Dedifferentiated amniotic fluid mesenchymal stem cell (primary cell): Measurements from ENCODE around the gene RNPS1.
"Not testable (repeated sequence)": the region's sequence is repeated elsewhere in the genome, so short reads cannot be mapped to it uniquely, and the experiment has no call there.

ENCODE experiments used
- DNase-seq: peaks from one replicate; pipeline ENCODE4 v3.0.0-alpha.2; 2016; ENCODE audit errors: extremely low spot score

Gene RNPS1

DNA sequence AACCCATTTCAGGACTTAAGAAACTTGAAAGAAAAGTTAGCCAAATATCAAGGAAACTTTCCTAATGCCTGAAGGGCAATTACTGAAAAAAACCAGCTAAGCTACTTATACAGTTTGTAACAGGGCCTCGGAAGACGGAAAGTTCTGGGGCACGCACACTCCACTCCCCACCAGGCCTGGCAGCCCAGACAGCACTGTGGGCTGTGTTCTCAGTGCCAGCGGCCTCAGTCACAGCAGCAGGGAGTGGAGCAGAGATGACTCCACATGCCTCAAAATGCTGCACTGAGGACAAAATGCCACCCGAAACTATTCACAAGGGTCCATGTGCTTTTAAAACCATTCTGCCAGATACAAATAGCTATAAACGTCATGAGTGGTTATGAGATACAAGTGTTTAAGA lies 10.2 kb downstream of the RNPS1 start:
- DNase-seq: no peak

- DNase-seq: no peak
Measured at GRCh38 chr16:2256531-2257140, 11.3 kb downstream of the RNPS1 start.

- no peak for DNase-seq
Measured at GRCh38 chr16:2253293-2253692, 14.6 kb downstream of the RNPS1 start.

- no peak for DNase-seq
Measured at GRCh38 chr16:2252806-2253148, 15.1 kb downstream of the RNPS1 start.

DNA sequence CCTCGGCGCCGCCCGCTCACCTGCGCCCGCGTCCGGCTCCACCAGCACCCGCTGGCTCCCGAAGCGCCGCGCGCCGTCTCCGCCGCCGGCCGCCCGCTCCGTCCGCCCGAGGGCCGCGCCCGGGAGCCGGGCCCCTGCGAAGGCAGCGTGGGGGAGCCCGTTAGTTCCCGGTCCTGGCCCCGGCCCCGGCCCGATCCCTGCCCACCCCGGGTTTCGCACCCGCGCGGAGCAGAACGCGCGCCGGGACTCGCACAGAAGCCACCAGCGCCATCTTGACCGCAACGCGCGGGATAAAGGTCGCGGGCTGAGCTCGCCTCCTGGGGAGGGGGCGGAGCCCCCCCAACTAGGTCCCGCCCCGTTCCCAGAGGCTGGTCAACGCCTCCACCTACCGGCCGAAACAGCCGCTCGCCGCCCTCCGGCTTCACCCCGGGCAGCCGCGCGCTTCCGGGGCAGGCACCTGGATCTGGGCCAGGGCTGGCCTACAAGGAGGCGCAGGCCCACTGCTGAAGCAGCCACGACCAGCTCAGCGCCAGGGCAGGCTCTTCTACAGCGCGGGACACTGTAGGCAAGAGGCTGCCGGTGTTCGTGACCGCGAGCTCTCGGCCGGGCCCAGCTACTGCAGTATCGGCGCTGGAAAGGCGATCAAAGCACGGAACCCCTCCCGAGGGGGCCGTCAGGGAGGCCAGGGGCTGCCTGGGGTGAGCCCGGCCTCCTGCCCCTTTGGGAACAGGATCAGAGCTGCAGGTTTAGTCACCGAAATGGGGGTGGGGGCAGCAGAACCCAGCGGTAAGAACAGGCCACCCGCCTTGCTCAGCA lies 16.4 kb downstream of the RNPS1 start, which contains the start of gene ECI1:
ECI1 (minus strand) TSS at position 292 of the 816 bp plus-strand sequence; CDS start at position 271, 21 bp downstream.
- DNase-seq: peak; percentile 86

DNA sequence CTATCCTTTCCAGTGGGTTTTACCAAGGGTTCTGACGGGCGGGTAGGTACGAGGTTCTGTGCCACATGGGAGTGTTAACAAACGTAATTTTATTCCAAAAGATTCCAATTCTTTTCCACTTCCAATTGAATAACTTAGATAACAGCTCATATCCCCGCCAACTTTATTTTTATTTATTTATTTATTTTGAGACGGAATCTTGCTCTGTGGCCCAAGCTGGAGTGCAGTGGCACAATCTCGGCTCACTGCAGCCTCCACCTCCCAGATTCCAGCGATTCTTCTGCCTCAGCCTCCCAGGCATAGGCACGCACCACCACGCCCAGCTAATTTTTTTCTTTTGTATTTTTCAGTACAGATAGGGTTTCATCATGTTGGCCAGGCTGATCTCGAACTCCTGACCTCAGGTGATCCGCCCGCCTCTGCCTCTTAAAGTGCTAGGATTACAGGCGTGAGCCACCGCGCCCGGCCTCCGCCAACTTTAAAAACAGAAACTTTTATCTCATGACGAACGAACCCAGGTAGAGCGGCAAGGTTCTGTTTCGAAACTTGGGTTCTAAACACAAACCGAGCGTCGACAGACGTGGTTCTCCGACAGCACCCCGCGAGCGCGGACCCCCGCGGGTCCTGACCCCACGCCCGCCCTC lies 17.2 kb downstream of the RNPS1 start:
- DNase-seq: no peak

DNA sequence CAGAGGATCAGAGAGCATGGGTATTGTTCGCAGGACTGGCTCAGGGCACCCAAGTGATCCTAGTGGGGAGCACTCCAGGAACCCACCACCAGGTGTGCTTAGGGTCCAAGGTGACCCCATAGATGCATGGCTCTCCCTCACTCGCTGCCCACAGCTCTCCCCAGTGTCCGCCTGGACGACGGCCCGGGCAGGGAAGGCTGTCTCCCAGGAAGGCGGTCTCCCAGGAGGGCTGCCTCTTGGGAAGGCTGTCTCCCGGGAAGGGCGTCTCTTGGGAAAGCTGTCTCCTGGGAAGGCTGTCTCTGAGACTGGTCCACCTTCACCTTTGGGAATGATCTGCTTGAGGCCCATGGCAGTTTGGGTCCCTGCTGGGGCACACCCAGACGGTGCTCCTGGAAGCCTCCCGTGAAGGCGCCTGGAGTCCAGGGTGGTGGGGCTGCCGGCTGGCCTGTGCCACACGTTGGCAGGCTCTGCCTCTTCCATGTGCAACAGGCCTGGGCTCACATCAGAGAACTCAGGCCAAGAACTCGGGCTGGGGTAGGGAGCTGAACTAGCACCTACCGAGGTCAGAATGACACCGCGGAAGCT lies 21.5 kb downstream of the RNPS1 start:
- DNase-seq: no peak

GRCh38 chr16:2244926-2245795 lies 22.8 kb downstream of the RNPS1 start:
- DNase-seq: no peak

GRCh38 chr16:2244301-2244700 lies 23.6 kb downstream of the RNPS1 start:
- DNase-seq: no peak

DNA sequence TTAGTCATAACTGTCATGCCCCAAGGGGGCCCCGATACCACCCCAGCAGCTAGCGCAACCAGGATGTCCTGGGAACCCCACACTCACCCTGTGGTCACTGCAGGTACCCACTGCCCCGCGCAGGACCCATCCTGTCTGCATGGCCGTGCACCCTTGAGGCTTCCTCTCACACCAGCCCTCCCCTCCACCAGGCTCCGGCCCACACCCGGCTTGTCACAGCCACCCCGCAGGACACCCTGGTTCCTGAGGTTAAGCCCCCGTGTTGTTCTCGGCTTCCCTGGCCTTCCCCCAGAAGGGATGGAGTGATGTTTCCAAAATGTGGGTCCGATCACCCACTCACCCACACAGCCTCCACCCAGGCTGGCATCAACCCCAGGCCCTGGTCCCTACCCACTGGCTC lies 24.1 kb downstream of the RNPS1 start:
- no peak for DNase-seq

- DNase-seq: no peak
Measured at GRCh38 chr16:2243031-2243528, 24.8 kb downstream of the RNPS1 start.

DNA sequence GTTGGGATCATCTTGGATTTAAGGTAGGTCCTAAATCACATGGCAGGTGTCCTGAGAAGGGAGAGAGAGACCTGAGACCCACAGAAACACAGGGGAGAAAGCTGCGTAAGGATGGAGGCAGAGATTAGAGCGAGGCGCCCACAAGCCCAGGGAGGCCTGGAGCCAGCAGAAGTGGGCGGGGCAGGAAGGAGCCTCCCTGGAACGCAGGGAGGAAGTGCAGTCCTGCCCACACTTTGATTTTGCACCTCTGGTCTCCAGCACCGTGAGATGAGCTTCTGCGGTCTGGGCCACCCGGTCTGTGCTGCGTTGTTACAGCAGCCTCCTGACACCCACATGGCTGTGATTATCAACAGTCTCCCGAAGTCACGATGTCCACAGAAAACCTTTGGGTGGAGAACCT lies 25.3 kb downstream of the RNPS1 start:
- DNase-seq: no peak

- DNase-seq: not testable (repeated sequence)
Measured at GRCh38 chr16:2240331-2240730, 27.6 kb downstream of the RNPS1 start.

- no peak for DNase-seq
Measured at GRCh38 chr16:2238838-2239675, 28.9 kb downstream of the RNPS1 start.

- DNase-seq: no peak
Measured at GRCh38 chr16:2238150-2238837, 29.6 kb downstream of the RNPS1 start.

- no peak for DNase-seq
Measured at GRCh38 chr16:2237493-2238149, 30.3 kb downstream of the RNPS1 start.

GRCh38 chr16:2237102-2237482 lies 30.8 kb downstream of the RNPS1 start:
- DNase-seq: no peak

GRCh38 chr16:2236337-2237101 lies 31.4 kb downstream of the RNPS1 start, which contains the start of gene DNASE1L2:
Gene DNASE1L2, plus strand, starts transcription at chr16:2236444. Its CDS starts 373 bp downstream, at chr16:2236817.
- no peak for DNase-seq
